Stomach (tissue), 9 donors: ENCODE measurements around the gene METRNL. TPM values are rescaled to one million over a fixed set of nuclear protein-coding genes. Genes with fewer than 3 reads are reported as not detected.

Experiments
- DNase-seq, 2 donors: peaks; one replicate each; pipeline versions ENCODE4 v3.0.0 to v3.0.0-alpha.2; 2013 to 2019
- H3K27ac ChIP-seq, 5 donors: fragments of 200-600 bp in 4 of 5; sonication (generic) in 4 of 5; one replicate each; pipeline ENCODE4 v1.5.1; 2013 to 2019; ENCODE audit warnings: mild to moderate bottlenecking in 1 of 5, moderate library complexity in 1 of 5
- H3K27me3 ChIP-seq, 3 donors: fragments of 200-600 bp; sonication (generic); one replicate each; pipeline ENCODE4 v1.5.1; 2017 to 2019; ENCODE audit warnings: mixed run types in 1 of 3
- H3K36me3 ChIP-seq, 4 donors: fragments of 200-600 bp; sonication (generic); 1 replicate in 3 of 4; 2 replicates in 1 of 4; pipeline ENCODE4 v1.5.1; 2016 to 2019
- H3K4me1 ChIP-seq, 4 donors: fragments of 200-600 bp; sonication (generic); one replicate each; pipeline ENCODE4 v1.5.1; 2016 to 2019
- H3K4me3 ChIP-seq, 4 donors: fragments of 200-600 bp; sonication (generic) in 3 of 4; one replicate each; pipeline ENCODE4 v1.5.1; 2016 to 2019; ENCODE audit warnings: mild to moderate bottlenecking in 1 of 4
- H3K9me3 ChIP-seq, 4 donors: fragments of 200-600 bp; sonication (generic); one replicate each; pipeline ENCODE4 v1.5.1; 2016 to 2019
- CTCF ChIP-seq, 7 experiments: fragments of 450-650 bp in 4 of 7; fragments of 200-600 bp in 3 of 7; sonication (generic) in 3 of 7; IDR thresholded peaks; one replicate each; pipeline ENCODE4 v1.5.1; 2016 to 2019; ENCODE audit warnings: antibody characterized with exemption in 7 of 7, control low read depth in 2 of 7, mild to moderate bottlenecking in 1 of 7
- EP300 ChIP-seq: sonication (generic); formaldehyde crosslinking; IDR thresholded peaks from one replicate; pipeline ENCODE4 v1.6.1; 2017; ENCODE audit warnings: antibody characterized with exemption
- POLR2A ChIP-seq, 4 donors: fragments of 450-650 bp; IDR thresholded peaks; one replicate each; pipeline ENCODE4 v1.6.1; 2016; ENCODE audit warnings: antibody characterized with exemption in 4 of 4, control low read depth in 2 of 4, mild to moderate bottlenecking in 1 of 4, moderate library complexity in 1 of 4
- POLR2AphosphoS5 ChIP-seq, 3 donors: sonication (generic); formaldehyde crosslinking; IDR thresholded peaks; one replicate each; pipeline ENCODE4 v1.6.1; 2016; ENCODE audit warnings: antibody characterized with exemption in 3 of 3
- WGBS, 5 donors: extraction: QIAGEN DNeasy Blood & Tissue Kit in 3 of 5; methylation state at CpG; one replicate each; pipeline versions ENCODE4 v1.1.5 to v1.1.7; 2013 to 2018; 5-methylcytosine and 5-hydroxymethylcytosine counted together
- intact Hi-C: fragments of 100-400 bp; cut with DNase I; formaldehyde crosslinking; loops from one replicate; pipeline ENCODE4 v1.15.1; 2023; ENCODE audit warnings: low total_unique reads
- polyA plus RNA-seq, 3 donors: library from polyadenylated mRNA; stranded (reverse); fragments of 200-250 nt; gene quantifications; one replicate each; pipeline ENCODE4 v1.2.3, GENCODE V29; 2013
- total RNA-seq, 5 donors: library from RNA; depleted of rRNA; stranded (reverse); fragments of >200 nt; gene quantifications; one replicate each; pipeline versions ENCODE4 v1.1.0 to v1.2.3, GENCODE V29; 2014 to 2016
- donor health status: healthy with polysubstance abuse.
- donor health status: Bipolar disorder and iron deficiency.
- donor health status: healthy.

METRNL gene
- total and polyA plus RNA-seq, 8 donors = 25.7 to 452 (median 42.5) TPM

GRCh38 chr17:83100220-83100852 lies 20.9 kb downstream of the METRNL start:
- intact Hi-C loops = no loop called here
- Histone ChIP-seq H3K27me3 (peaks cover 0 to 41% (median 14%) of the 10 kb centered on the region in 3 donors), H3K4me3 (peak overlapping the region in 3 of 4 donors; percentile 22 to 36 (median 22)), H3K9me3 (no peaks in the 10 kb centered on the region), H3K36me3 (peaks cover 7 to 15% (median 14%) of the 10 kb centered on the region in 4 donors), H3K4me1 (peaks cover 47 to 73% (median 55%) of the 10 kb centered on the region in 4 donors), H3K27ac (peak overlapping the region in 4 of 5 donors; percentile 35 to 68 (median 46))
- TF ChIP-seq EP300 (no peak), POLR2AphosphoS5 (IDR thresholded peaks at IDR 0.05) (no peak), POLR2A (IDR thresholded peaks at IDR 0.05) (no peak), CTCF (IDR thresholded peaks at IDR 0.05) (no peak)
- WGBS, 5 donors = 16 to 24% (median 20%) methylated on average over 12 to 24 of the region's 24 CpGs
- peak; percentile 55 to 71 for DNase-seq

GRCh38 chr17:83100853-83101391 lies 21.5 kb downstream of the METRNL start:
- TF ChIP-seq EP300 = no peak
- no peak for TF ChIP-seq POLR2AphosphoS5 (IDR thresholded peaks at IDR 0.05)
- no peak for TF ChIP-seq CTCF (IDR thresholded peaks at IDR 0.05)
- TF ChIP-seq POLR2A (IDR thresholded peaks at IDR 0.05) = no peak
- WGBS, 5 donors = 40 to 62% (median 58%) methylated on average over 15 to 22 of the region's 22 CpGs
- Histone ChIP-seq H3K36me3 (peaks cover 1 to 9% (median 8%) of the 10 kb centered on the region in 4 donors), H3K9me3 (no peaks in the 10 kb centered on the region), H3K4me3 (no peak overlapping the region), H3K4me1 (peaks cover 52 to 74% (median 60%) of the 10 kb centered on the region in 4 donors), H3K27me3 (peaks cover 0 to 41% (median 14%) of the 10 kb centered on the region in 3 donors), H3K27ac (peak overlapping the region; percentile 28 to 84 (median 68))
- intact Hi-C loops = no loop called here
- DNase-seq = no peak

- Histone ChIP-seq H3K36me3 (no peaks in the 10 kb centered on the region), H3K27ac (peak overlapping the region; percentile 28 to 84 (median 68)), H3K4me3 (no peak overlapping the region), H3K9me3 (no peaks in the 10 kb centered on the region), H3K4me1 (peaks cover 54 to 71% (median 59%) of the 10 kb centered on the region in 4 donors), H3K27me3 (peaks cover 0 to 41% (median 14%) of the 10 kb centered on the region in 3 donors)
- TF ChIP-seq POLR2A (IDR thresholded peaks at IDR 0.05) = no peak
- peak in 2 of 3 donors; percentile 55 to 69 for TF ChIP-seq POLR2AphosphoS5 (IDR thresholded peaks at IDR 0.05)
- DNase-seq = peak; percentile 78 to 82
- 38 to 44% (median 40%) methylated on average over 8 to 22 of the region's 22 CpGs for WGBS, 5 donors
- intact Hi-C loops = no loop called here
Observed at GRCh38 chr17:83101805-83102480, 22.5 kb downstream of the METRNL start.

- H3K27ac ChIP-seq = peak overlapping the region; percentile 29 to 84 (median 49)
- DNase-seq = peak in 1 of 2 donors; percentile 83
- TF ChIP-seq POLR2AphosphoS5 (IDR thresholded peaks at IDR 0.05) (no peak), EP300 (no peak), POLR2A (IDR thresholded peaks at IDR 0.05) (no peak), CTCF (IDR thresholded peaks at IDR 0.05) (no peak)
- H3K9me3 ChIP-seq = no peaks in the 10 kb centered on the region
- intact Hi-C loops = no loop called here
- peak overlapping the region in 3 of 4 donors; percentile 13 to 34 (median 16) for H3K4me3 ChIP-seq
- H3K4me1 ChIP-seq = peaks cover 47 to 57% (median 48%) of the 10 kb centered on the region in 4 donors
- 13 to 73% (median 53%) methylated on average over 32 to 52 of the region's 60 CpGs for WGBS, 5 donors
- peaks cover 0 to 34% (median 14%) of the 10 kb centered on the region in 3 donors for H3K27me3 ChIP-seq
- no peaks in the 10 kb centered on the region for H3K36me3 ChIP-seq
Observed at GRCh38 chr17:83103200-83103942, 24.0 kb downstream of the METRNL start.
